Measurements from ENCODE around the gene ADM2. TPM values are rescaled to one million over a fixed set of nuclear protein-coding genes. Genes with fewer than 3 reads are reported as not detected.
A peak's percentile ranks its signal among the peaks of the same experiment; 100 is the strongest.

The ADM2 gene
- total RNA-seq, 1 donor from 2014 or later, result under 0.01 TPM

DNA sequence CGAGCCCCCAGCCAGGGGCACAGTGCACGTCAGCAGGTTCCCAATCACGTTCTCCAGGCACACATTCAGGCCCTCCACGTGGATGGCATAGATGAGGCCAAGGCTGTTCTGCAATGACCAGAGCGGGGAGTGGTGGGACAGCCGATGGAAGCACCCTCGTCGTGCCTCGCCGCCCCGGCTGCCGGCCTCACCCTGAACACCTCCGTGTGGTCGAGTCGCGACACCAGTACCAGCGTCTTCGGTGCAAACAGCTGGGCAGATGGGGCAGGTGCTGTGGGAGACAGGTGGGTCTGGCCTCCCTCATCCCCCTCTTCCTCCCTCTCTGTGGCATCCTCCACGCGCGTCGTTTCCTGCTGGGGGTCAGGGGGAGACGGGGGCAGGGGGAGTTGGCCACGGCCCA lies 14.0 kb upstream of the ADM2 start:
- Histone ChIP-seq H3K9ac (ENCODE audit: low read depth in 1 of 3, low read length in 3 of 3) (no peak overlapping the region), H3K27ac (ENCODE audit: low read depth, low read length) (no peak overlapping the region), H3K4me1 (ENCODE audit: control insufficient read depth in 3 of 3, insufficient read depth in 3 of 3, low read length in 3 of 3) (peaks cover 20 to 35% (median 35%) of the 10 kb centered on the region in 3 donors), H3K27me3 (ENCODE audit: control insufficient read depth in 3 of 3, insufficient read depth in 3 of 3, low read length in 3 of 3) (no peaks in the 10 kb centered on the region), H3K9me3 (ENCODE audit: control insufficient read depth in 3 of 3, low read length in 3 of 3) (no peaks in the 10 kb centered on the region), H3K4me3 (ENCODE audit: low read length in 3 of 3) (no peak overlapping the region), H3K36me3 (ENCODE audit: control insufficient read depth in 3 of 3, insufficient read depth in 3 of 3, low read length in 3 of 3) (peaks cover 49 to 50% (median 50%) of the 10 kb centered on the region in 3 donors)

DNA sequence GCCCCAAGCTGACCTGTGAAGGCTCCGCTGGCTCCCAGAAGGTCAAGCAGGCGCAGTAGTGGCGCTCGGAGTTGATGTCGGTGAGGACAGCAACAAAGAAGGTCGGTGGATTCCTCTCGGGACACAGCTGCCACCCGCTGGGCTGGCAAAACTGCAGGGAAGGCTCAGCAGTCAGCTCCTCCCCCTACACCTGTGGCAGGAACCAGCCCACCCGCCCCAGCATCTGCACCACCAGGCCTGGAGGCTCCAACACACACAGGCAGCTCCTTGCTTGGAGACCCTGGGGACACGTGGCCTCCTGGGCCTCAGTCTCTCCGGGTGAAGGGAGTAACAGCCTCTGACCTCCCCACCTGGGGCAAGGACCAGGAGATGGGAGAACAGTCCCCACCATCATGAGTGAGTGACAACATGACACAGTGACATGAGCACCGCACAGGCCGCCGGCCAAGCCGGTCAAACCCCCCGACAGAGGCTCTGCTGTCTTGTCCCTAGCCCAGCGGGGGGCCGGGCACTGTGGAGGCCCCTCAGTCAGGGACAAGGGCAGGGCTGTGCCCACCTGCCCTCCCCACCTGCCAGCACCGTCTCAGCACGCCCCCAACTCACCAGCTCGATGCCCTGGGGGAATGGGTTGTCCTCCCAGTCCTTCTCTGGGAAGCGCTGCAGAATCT lies 13.4 kb upstream of the ADM2 start:
- Histone ChIP-seq H3K4me3 (ENCODE audit: low read length in 3 of 3) (no peak overlapping the region), H3K36me3 (ENCODE audit: control insufficient read depth in 3 of 3, insufficient read depth in 3 of 3, low read length in 3 of 3) (peaks cover 44 to 46% (median 45%) of the 10 kb centered on the region in 3 donors), H3K27me3 (ENCODE audit: control insufficient read depth in 3 of 3, insufficient read depth in 3 of 3, low read length in 3 of 3) (no peaks in the 10 kb centered on the region), H3K9me3 (ENCODE audit: control insufficient read depth in 3 of 3, low read length in 3 of 3) (no peaks in the 10 kb centered on the region), H3K27ac (ENCODE audit: low read depth, low read length) (no peak overlapping the region), H3K9ac (ENCODE audit: low read depth in 1 of 3, low read length in 3 of 3) (no peak overlapping the region), H3K4me1 (ENCODE audit: control insufficient read depth in 3 of 3, insufficient read depth in 3 of 3, low read length in 3 of 3) (peaks cover 26 to 41% (median 40%) of the 10 kb centered on the region in 3 donors)

DNA sequence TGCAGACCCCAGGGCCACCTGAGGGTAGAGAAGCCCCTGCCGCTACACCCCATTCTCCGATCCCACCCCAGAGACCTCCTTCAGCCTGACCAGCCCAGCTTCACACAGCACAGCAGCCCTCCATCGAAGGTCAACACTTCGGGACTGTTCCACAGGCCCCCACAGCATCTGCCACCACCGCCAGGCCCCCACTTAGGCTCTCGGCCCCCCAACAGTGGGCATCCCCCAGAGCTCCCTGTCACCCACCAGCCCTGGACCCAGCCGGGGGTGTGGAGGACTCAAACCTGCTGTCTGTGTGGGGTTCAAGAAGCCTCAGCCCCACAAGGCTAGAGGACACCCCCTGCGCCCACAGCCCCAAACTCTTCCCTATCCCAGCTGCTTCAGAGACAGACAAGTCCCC lies 12.7 kb upstream of the ADM2 start:
- peaks cover 37 to 39% (median 38%) of the 10 kb centered on the region in 3 donors for H3K36me3 ChIP-seq (ENCODE audit: control insufficient read depth in 3 of 3, insufficient read depth in 3 of 3, low read length in 3 of 3)
- H3K27me3 ChIP-seq (ENCODE audit: control insufficient read depth in 3 of 3, insufficient read depth in 3 of 3, low read length in 3 of 3), result no peaks in the 10 kb centered on the region
- peaks cover 33 to 48% (median 48%) of the 10 kb centered on the region in 3 donors for H3K4me1 ChIP-seq (ENCODE audit: control insufficient read depth in 3 of 3, insufficient read depth in 3 of 3, low read length in 3 of 3)
- no peaks in the 10 kb centered on the region for H3K9me3 ChIP-seq (ENCODE audit: control insufficient read depth in 3 of 3, low read length in 3 of 3)
- no peak overlapping the region for H3K4me3 ChIP-seq (ENCODE audit: low read length in 3 of 3)
- H3K9ac ChIP-seq (ENCODE audit: low read depth in 1 of 3, low read length in 3 of 3), result no peak overlapping the region
- no peak overlapping the region for H3K27ac ChIP-seq (ENCODE audit: low read depth, low read length)

DNA sequence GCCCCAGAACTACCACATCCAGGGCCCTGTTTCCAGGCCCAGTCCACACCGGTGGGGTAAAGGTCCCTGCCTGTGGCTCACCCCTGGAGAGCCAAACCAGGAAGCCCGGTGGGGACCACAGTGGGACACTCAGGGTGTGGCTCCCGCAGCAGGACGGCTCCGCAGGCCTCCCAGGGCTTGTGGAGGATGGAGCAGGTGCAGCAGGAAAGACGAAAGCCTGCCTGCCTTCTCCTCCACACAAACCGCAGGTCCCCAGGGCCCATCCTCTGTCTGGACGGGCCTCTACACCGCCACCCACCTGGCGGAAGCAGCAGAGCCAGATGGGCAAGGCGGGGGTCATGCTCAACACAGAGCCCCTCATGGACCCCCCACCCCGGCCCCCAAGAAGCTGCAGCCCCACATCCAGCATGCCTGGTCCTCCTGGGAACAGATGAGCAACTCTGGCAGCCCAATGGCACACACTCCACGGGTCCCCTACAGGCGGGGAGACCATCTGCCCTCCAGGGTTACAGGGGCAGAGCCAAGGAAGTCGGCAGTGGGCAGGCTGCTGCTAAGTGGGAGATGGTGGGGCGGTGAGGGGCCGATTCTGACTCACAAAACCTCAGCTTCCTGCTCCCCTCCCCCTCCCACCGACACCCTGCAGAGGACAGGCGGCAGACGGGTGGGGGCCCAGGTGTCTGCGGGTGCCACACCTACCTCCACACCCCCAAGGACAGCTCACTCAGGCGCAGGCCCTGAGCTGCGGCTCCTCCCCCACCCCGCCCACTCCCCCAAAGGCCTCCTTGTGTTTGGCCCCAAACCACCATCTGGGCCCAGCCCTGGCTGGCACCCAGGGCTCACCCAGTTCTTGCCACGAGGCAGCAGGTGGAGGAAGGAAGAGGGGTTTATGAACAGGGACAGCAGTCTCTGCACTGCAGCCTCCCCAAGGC lies 11.7 kb upstream of the ADM2 start:
- H3K9me3 ChIP-seq (ENCODE audit: control insufficient read depth in 3 of 3, low read length in 3 of 3), result no peaks in the 10 kb centered on the region
- peaks cover 39 to 53% (median 53%) of the 10 kb centered on the region in 3 donors for H3K4me1 ChIP-seq (ENCODE audit: control insufficient read depth in 3 of 3, insufficient read depth in 3 of 3, low read length in 3 of 3)
- peaks cover 28 to 29% (median 28%) of the 10 kb centered on the region in 3 donors for H3K36me3 ChIP-seq (ENCODE audit: control insufficient read depth in 3 of 3, insufficient read depth in 3 of 3, low read length in 3 of 3)
- no peak overlapping the region for H3K4me3 ChIP-seq (ENCODE audit: low read length in 3 of 3)
- H3K27ac ChIP-seq (ENCODE audit: low read depth, low read length), result no peak overlapping the region
- H3K9ac ChIP-seq (ENCODE audit: low read depth in 1 of 3, low read length in 3 of 3), result peak overlapping the region in 1 of 3 donors; percentile 57
- no peaks in the 10 kb centered on the region for H3K27me3 ChIP-seq (ENCODE audit: control insufficient read depth in 3 of 3, insufficient read depth in 3 of 3, low read length in 3 of 3)

DNA sequence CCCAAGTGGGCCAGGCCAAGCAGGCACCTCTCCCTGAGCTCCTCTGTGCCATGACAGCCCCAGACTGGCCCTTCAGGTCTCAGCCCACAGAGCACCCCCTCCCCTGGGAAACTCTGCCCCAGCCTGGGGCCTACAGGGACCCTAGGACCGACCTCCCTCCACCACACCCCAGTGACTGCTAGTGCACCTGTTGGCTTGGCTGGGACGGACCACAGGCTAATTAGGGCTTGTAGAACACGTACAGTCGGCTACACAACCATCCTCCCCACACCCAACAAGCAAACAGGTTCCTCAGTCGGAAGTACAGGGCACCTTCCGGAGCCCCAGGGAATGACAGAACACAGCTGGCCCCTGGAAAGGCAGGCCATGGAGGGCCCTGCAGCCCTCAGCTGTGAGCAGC lies 10.9 kb upstream of the ADM2 start:
- no peaks in the 10 kb centered on the region for H3K9me3 ChIP-seq (ENCODE audit: control insufficient read depth in 3 of 3, low read length in 3 of 3)
- peaks cover 19 to 22% (median 20%) of the 10 kb centered on the region in 3 donors for H3K36me3 ChIP-seq (ENCODE audit: control insufficient read depth in 3 of 3, insufficient read depth in 3 of 3, low read length in 3 of 3)
- peak overlapping the region; percentile 1 to 57 (median 30) for H3K9ac ChIP-seq (ENCODE audit: low read depth in 1 of 3, low read length in 3 of 3)
- H3K4me1 ChIP-seq (ENCODE audit: control insufficient read depth in 3 of 3, insufficient read depth in 3 of 3, low read length in 3 of 3), result peaks cover 42 to 57% (median 56%) of the 10 kb centered on the region in 3 donors
- H3K27me3 ChIP-seq (ENCODE audit: control insufficient read depth in 3 of 3, insufficient read depth in 3 of 3, low read length in 3 of 3), result no peaks in the 10 kb centered on the region
- no peak overlapping the region for H3K27ac ChIP-seq (ENCODE audit: low read depth, low read length)
- peak overlapping the region in 1 of 3 donors; percentile 29 for H3K4me3 ChIP-seq (ENCODE audit: low read length in 3 of 3)

DNA sequence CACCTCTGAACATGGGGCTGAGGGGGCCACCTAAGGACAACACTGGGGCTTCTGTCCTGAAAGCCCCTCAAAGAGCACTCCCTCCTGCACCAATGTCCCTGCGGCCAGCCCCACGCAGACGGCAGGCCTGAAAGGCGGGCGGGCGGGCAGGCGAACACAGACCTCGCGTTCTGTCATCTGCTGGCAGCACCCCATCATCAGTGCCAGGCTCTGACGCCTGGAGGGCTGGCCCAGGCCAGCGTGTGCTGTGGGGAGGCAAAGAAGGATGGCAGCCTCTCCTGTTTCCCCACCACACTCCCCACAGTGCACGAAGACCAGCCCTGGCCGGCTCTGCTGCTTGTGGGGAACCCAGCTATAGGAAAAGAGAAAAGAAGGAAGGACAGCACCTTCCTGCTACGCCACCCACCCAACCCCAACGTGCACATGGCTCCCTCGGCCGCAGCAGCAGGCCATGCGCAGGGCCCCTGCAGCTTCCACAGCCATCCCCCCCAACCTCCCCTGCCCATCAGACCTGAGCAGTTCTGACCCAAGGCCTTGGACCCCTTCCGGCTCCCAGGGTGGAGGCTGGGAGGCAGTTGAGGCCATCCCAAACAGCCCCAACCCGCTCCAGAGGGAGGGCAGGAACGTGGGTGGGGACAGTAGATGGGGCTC lies 10.0 kb upstream of the ADM2 start:
- H3K4me3 ChIP-seq (ENCODE audit: low read length in 3 of 3), result no peak overlapping the region
- H3K36me3 ChIP-seq (ENCODE audit: control insufficient read depth in 3 of 3, insufficient read depth in 3 of 3, low read length in 3 of 3), result peaks cover 11 to 13% (median 12%) of the 10 kb centered on the region in 3 donors
- no peaks in the 10 kb centered on the region for H3K27me3 ChIP-seq (ENCODE audit: control insufficient read depth in 3 of 3, insufficient read depth in 3 of 3, low read length in 3 of 3)
- H3K27ac ChIP-seq (ENCODE audit: low read depth, low read length), result no peak overlapping the region
- H3K4me1 ChIP-seq (ENCODE audit: control insufficient read depth in 3 of 3, insufficient read depth in 3 of 3, low read length in 3 of 3), result peaks cover 43 to 59% (median 59%) of the 10 kb centered on the region in 3 donors
- H3K9me3 ChIP-seq (ENCODE audit: control insufficient read depth in 3 of 3, low read length in 3 of 3), result no peaks in the 10 kb centered on the region
- peak overlapping the region in 1 of 3 donors; percentile 57 for H3K9ac ChIP-seq (ENCODE audit: low read depth in 1 of 3, low read length in 3 of 3)

DNA sequence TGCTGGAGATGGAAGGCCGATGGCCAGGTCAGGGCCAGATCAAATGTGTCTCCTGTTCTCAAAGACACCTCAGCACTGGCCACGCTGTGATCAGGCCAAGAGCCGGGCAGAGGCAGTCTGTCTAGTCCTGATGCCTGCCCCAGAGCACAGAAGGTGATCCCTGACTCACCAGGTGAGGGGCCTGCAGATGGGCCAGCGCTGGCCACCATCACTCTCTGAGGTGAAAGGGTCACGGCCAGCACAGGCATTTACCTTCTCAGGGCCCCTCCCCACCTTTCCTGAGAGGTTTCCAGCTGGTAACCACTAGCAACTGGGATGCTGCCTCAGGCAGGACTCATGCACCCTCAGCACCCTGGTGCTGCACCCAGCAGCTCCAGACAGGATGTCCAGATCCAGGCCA lies 9.4 kb upstream of the ADM2 start:
- H3K27ac ChIP-seq (ENCODE audit: low read depth, low read length), result no peak overlapping the region
- H3K27me3 ChIP-seq (ENCODE audit: control insufficient read depth in 3 of 3, insufficient read depth in 3 of 3, low read length in 3 of 3), result no peaks in the 10 kb centered on the region
- H3K9me3 ChIP-seq (ENCODE audit: control insufficient read depth in 3 of 3, low read length in 3 of 3), result no peaks in the 10 kb centered on the region
- H3K36me3 ChIP-seq (ENCODE audit: control insufficient read depth in 3 of 3, insufficient read depth in 3 of 3, low read length in 3 of 3), result peaks cover 5 to 8% (median 5%) of the 10 kb centered on the region in 3 donors
- no peak overlapping the region for H3K4me3 ChIP-seq (ENCODE audit: low read length in 3 of 3)
- H3K9ac ChIP-seq (ENCODE audit: low read depth in 1 of 3, low read length in 3 of 3), result peak overlapping the region in 1 of 3 donors; percentile 40
- H3K4me1 ChIP-seq (ENCODE audit: control insufficient read depth in 3 of 3, insufficient read depth in 3 of 3, low read length in 3 of 3), result peaks cover 43 to 59% (median 59%) of the 10 kb centered on the region in 3 donors

DNA sequence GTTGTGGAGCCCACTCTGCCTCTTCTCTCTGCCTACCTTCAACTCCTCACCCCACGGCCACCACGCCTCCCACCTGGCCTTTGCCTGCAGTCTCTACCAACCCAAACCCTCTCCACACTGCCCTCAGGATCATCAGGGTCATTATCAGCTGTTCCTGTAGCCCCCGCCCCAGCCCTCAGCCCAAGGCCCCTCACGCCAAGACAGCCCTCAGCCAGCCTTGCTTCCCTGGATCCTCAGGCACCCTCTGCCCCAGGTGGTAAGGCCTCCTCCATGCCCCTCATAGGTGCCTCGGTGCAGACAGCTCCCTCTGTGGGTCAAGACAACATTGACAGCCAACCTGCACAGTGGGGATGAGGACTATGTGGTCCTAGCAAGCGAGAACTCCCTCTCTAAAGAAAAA lies 8.3 kb upstream of the ADM2 start:
- Histone ChIP-seq H3K27ac (ENCODE audit: low read depth, low read length) (no peak overlapping the region), H3K27me3 (ENCODE audit: control insufficient read depth in 3 of 3, insufficient read depth in 3 of 3, low read length in 3 of 3) (no peaks in the 10 kb centered on the region), H3K4me1 (ENCODE audit: control insufficient read depth in 3 of 3, insufficient read depth in 3 of 3, low read length in 3 of 3) (peaks cover 43 to 59% (median 59%) of the 10 kb centered on the region in 3 donors), H3K36me3 (ENCODE audit: control insufficient read depth in 3 of 3, insufficient read depth in 3 of 3, low read length in 3 of 3) (no peaks in the 10 kb centered on the region), H3K4me3 (ENCODE audit: low read length in 3 of 3) (peak overlapping the region; percentile 76 to 80 (median 78)), H3K9me3 (ENCODE audit: control insufficient read depth in 3 of 3, low read length in 3 of 3) (no peaks in the 10 kb centered on the region), H3K9ac (ENCODE audit: low read depth in 1 of 3, low read length in 3 of 3) (peak overlapping the region in 1 of 3 donors; percentile 85)

DNA sequence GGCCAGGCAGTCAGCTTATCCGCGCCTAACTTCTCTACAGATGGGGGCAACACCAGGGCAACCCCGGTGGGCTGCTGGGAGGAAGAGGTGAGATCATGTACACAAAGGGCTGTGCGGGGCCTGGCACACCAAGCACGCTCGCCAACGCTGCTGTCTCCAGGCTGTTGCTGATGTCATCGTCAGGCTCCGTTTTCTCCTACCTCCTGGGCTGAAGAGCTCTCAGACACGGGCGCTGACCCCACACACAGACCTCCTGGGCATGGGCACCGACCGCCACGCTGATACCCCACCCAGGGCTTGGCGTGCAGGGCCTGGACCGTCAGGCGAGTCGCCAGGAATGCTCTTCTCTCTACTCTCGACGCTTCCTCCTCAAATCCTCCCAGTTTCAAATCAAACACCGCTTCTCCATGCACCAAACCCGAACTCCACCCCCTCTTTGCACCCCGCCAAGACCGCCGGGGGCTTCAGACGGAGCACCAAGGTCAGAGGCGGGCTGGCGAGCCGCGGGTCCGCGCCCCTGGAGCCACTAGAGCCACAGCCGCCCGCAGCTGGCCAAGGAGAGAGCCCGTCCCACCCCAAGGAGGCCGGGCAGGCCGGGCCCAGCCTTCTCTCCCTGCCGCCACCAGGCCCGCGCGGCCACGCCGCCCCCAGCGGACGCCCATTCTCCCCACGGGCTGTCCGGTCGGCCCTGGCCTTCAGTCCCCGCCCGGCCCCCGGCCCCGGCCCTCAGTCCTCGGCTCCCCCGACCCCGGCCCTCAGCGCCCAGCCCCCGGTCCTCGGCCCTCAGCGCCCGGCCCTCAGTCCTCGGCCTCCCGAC lies 7.3 kb upstream of the ADM2 start:
- peak overlapping the region; percentile 76 to 80 (median 78) for H3K4me3 ChIP-seq (ENCODE audit: low read length in 3 of 3)
- no peaks in the 10 kb centered on the region for H3K9me3 ChIP-seq (ENCODE audit: control insufficient read depth in 3 of 3, low read length in 3 of 3)
- peak overlapping the region; percentile 73 to 85 (median 81) for H3K9ac ChIP-seq (ENCODE audit: low read depth in 1 of 3, low read length in 3 of 3)
- H3K36me3 ChIP-seq (ENCODE audit: control insufficient read depth in 3 of 3, insufficient read depth in 3 of 3, low read length in 3 of 3), result no peaks in the 10 kb centered on the region
- H3K4me1 ChIP-seq (ENCODE audit: control insufficient read depth in 3 of 3, insufficient read depth in 3 of 3, low read length in 3 of 3), result peaks cover 43 to 54% (median 52%) of the 10 kb centered on the region in 3 donors
- peak overlapping the region; percentile 12 for H3K27ac ChIP-seq (ENCODE audit: low read depth, low read length)
- peaks cover 0 to 7% (median 0%) of the 10 kb centered on the region in 3 donors for H3K27me3 ChIP-seq (ENCODE audit: control insufficient read depth in 3 of 3, insufficient read depth in 3 of 3, low read length in 3 of 3)
